Fibroblast of skin of left quadriceps (primary cell): Measurements from ENCODE around the gene TMEM120A.
A peak's percentile ranks its signal among the peaks of the same experiment; 100 is the strongest.

Experiments
- DNase-seq, 2 experiments: peaks; one replicate each; pipeline ENCODE4 v3.0.0-alpha.2; 2013; ENCODE audit warnings: low read depth in 2 of 2

Gene TMEM120A

DNA sequence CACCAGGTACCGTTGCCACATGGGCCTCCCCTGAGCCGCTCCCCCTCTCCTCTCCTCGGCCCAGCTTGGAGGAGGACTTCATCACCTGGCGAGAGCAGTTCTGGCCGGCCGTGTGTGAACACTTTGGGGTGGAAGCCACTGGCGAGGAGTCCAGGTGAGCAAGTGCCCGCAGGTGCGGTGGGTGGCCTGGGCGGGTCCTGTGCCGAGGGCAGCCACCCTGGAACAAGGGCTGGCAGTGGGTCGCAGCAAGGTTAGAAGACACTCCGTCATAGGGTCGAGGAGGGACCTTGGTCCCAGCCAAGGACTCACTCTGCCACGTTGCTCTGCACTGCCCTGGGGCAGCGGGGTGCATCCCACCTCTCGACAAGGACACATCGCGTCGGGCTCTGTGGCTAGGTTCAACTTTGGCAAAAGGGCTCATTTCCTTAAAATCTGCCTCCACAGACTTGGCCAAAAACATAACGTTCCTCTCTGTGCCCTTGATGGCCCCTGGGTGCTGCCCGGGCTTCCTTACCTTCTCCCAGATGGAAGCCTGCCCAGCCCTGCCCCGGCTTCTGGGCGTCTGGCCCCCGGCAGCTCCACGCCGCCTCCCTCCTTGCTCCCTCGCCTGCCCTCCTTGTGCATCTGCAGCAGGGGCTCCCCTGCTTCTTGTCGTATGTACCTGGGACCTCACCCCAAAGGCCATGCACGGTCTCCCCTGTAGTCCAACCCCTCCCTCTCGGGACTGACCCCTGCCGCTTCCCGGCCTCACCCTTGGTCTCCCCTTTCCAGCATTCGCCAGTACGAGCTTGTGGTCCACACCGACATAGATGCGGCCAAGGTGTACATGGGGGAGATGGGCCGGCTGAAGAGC is 12.7 kb downstream of the TMEM120A start:
- no peak for DNase-seq

DNA sequence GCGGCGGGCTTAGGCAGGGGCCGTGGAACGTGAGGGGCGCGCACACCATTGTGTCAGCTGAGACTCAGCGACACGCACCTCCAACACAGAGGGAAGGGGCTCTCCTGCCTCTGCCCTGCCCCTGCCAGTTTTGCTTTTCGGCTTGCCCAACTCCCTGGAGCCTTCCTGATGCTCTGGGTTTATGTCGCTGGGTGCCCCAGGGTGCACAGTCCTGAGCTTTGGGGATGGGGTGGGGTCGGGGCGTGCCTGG is 13.3 kb downstream of the TMEM120A start:
- no peak for DNase-seq

DNA sequence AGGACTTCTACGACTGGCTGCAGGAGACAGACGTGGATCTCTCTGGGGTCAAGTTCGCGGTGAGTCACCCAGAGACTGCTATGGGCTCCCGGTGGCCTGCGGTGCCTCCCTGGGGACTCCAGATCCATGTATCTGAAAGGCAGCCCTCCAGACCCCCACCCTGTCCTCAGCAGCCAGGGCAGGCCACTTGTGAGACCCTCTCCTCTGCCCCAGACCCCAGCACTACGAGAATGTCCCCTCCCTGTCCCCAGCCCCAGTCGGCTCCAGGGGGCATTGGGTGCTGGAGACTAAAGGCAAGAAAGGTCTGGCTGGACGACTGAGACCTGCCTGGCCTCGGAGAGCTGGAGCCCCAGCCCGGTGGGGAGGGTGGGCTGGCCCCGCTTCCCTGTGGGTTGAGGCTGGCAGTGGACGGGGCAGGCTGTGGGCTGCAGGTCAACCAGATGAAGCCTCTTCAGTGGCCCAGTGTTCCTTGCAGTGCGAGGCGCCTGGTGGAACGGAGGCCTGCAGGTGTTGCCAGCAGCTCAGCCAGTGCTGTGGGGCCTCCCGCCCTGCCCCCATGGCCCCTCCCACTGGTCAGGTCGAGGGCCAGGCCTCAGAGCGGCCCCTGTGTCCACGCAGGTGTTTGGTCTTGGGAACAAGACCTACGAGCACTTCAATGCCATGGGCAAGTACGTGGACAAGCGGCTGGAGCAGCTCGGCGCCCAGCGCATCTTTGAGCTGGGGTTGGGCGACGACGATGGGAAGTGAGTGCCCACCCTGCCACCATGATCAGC is 13.8 kb downstream of the TMEM120A start:
- no peak for DNase-seq

DNA sequence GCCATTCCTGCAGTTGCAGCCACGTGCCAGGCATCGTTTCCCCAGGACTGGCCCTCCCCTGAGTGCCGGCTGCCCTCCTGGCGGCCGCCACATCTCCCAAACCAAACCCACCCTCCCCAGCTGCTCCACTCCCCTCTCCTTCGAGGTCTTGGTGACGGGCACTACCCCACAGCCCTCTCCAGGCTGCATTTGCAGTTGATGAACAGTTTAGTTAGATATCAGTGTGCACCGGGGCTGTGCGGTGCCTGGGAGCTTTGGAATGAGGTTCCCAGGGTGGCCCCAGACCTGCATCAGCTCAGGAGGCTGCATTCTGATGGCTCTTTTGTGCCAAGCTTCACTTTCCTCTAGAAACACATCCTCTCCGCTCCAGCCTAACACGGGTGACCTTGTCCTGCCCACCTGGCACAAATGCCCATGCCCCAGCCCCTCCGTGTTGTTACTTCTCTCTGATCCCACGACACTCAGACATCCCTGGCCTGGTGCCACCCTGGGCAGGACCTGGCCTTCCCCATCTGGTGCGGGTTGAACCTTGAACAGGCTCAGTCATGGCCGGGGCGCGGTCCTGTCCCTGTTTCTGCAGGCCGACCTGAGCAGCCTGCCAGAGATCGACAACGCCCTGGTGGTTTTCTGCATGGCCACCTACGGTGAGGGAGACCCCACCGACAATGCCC is 14.5 kb downstream of the TMEM120A start:
- no peak for DNase-seq

DNA sequence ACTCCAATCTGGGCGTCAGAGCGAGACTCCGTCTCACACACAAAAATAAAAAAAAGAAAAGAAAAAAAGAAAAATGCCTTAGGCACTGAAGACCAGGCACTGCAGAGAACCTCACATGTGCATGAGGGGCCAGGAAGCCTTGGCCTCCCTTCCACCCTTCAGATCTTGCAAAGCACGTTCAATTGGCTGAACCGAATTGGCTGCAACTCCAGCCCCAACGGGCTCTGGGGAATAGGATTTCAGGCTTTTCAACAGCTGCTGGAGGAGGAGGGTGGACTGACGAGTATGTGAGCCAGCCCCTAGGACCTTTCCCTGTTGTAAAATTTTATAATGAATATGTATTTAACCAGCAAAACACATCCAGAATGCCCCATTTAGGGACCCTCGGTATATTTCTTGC is 16.7 kb downstream of the TMEM120A start:
- no peak for DNase-seq

DNA sequence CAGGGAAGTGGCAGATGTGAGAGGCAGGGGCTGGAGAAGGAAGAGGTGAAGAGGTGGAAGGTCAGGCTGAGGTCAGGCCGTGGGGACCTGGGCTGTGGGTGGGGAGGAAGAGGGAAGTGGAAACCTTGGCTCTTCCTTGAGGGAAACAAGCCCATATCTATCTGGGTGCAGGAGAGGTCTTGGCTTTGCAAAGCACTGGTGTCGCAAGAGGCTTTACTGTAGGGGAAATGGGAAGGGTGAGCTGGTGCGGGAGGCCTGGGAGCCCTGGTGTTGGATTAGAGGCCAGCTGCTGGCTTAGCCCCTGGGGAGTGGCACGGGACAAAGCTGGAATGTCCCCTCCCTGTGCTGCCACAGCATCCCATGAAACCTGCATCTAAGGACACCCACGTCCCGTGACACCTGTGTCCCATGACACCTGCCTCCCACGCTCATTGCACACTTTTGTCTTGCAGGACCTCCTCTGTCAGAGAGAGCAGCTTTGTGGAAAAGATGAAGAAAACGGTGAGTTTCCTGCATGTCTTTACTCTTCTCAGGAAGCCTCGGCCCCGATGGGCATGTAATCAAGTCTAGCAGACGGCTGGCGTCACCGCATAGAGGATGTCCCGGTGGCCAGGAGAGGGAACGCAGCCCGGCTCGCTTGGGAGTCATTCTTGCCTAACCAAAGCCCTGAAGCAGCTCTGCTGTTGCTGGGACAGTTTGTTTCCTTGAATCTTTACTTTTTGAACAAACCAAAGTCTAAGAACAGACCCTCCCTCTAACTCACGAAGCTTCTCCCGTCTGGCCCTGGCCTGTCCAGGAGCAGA is 22.2 kb downstream of the TMEM120A start:
- DNase-seq, result no peak

DNA sequence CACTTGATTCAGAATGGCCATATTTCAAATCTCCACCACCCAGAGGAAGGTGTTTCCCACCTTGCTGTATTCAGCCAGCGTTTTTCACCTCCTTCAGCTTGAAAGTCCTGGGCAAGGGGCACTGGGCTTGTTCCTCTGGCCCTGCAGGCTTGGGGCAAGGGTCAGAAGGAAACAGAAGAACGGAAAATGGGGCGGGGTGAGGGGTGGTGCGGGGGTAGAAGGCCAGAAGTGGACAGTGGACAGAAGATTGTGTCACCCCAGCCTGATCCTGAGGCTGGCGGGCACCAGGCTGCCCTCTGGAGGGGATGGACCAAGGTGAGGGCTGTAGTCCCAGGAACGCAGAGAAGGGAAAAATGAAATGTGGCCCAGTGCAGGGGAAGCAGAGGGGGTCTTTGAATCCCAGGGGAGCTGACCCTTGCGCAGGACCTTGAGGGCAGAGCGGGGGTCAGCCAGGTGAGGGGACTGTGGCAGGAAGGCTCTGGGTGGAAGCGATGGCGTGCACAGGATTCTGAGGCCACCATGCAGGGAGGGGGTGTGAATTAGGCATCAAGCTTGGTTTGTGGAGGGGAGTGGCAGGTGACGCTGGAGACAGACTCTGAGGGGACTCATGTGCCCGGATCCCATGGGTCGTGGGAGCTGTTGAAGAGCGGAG is 23.0 kb downstream of the TMEM120A start:
- DNase-seq, result no peak

DNA sequence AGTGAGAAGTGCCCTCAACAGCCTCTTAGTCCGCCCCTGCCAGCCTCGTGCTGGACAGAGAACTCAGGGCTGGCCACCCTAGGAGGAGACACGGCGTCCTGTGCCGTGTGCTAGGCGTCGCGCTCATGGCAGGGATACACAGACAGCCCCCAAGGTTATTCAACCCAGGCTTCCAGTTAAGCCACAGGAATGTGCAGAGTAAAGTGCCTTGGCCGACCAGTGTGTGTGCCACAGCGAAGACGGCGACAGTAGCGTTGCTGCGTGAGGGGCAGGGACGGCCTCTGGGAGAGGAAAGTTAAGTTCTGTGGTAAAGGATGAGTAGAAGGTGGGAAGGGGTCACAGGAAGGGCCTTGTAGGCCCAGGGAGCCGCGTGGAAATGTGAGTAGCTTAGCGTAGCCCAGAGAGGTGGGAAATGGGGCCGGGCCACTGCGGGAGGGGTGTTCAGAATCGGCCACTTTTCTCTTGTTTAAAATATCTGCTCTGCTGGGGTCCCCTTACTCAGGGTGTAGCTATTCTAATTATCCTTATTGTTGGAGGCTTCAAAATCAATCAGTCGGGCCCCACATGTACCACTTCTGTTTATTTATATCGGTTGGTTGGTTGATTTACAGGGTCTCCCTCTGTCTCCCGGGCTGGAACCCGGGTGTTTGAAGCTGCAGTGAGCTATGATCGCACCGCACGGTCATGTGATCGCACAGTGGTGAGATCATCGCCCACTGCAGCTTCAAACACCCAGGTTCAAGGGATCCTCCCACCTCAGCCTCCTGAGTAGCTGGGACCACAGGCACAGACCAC is 24.5 kb downstream of the TMEM120A start:
- no peak for DNase-seq

DNA sequence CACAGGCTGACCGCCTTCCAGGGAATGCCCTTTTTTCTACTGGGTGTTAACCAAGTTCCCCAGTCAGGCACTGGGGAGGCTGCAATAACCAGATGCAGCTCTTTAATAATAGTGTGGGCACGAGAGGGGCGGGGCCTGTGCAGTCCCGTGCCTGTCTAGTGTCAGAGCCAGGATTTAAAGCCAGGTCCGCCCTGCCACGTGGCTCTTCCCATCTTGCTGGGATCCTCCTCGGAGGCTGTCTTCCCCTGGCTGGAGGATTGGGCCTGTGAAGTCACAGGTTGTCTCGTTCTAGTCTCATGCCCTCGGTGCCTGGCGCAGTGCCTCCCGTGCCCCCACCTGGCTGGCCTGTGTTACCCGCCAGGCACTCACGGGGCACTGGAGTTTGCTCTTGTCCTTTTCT is 25.2 kb downstream of the TMEM120A start:
- DNase-seq, result no peak

DNA sequence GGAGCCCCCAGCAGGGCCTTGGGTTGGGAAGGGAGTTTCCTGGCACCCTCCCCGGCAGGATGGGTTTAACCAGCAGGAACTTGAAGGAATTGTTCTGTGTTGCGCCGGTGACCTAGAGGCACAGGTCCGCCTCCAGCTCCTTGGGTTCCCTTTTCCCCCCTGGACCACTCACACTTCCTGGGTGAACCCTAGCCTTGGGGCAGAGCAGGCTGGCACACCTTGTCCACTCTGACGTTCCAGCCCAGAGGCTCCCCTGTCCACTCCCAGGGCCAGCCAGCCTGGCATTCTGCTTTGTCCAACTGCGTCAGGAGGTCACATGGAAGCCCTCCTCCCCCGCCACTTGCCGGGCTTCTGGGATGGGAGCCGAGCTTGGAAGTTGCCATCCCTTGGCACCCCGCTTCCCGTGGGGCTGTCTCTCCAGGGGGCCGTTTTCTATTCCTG is 25.8 kb downstream of the TMEM120A start:
- no peak for DNase-seq

DNA sequence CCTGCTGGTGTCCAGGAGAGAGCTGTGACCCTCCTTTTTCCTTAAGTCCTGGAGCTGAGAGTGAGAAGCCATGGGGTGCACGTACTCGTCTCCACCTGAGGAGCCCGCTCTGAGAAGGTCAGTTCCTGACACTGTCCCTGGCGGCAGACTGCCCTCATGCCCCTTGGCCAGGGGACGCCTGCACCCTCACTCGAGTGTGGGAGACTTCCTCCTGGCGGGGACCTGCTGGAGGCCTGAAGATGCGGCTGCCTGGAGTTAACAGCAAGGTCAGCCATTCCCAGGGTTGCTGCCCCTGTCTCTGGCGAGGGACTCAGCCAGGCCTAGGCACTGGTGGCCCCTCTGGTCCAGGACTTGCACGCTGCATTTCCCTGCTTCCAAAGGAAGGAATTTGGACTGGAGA is 26.4 kb downstream of the TMEM120A start:
- DNase-seq, result no peak

DNA sequence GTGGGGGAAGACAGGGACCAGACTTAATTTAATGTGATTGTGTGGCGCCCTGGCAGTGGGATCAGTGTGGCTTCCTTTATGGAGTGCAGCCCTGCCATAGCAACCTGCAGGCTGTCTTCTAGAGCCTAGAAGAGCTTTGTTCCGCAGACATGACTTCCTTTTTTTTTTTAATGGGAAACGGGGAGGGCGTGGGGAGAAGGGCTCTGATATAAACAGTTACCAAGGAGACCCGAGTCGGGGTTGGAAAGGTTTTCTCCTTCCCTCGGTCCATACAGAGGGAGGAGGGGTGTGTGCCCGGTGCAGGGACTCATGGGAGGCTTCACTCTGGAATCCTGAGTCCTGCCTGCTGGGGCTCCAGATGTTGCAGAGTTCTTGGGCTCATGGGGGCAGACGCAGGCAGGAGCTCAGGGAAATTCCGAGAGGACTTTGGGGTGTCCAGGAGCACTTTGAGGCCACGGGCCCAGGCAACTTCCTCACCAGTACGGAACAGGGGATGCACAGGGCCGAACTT is 26.9 kb downstream of the TMEM120A start:
- no peak for DNase-seq

DNA sequence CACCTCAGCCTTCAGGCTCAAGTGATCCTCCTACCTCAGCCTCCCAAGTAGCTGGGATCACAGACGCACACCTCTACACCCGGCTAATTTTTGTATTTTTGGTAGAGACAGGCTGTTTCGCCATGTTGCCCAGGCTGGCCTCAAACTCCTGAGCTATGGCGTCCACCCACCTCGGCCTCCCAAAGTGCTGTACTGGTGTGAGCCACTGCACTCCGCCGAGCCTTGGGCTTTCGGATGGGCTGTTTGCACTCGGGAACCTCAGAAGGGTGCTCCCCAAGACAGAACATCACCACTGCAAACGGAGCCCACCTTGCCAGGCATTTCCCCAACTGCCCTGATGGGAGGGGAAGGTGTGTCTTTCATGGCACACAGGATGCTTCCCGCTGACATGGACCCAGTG is 27.3 kb downstream of the TMEM120A start:
- DNase-seq, result no peak

DNA sequence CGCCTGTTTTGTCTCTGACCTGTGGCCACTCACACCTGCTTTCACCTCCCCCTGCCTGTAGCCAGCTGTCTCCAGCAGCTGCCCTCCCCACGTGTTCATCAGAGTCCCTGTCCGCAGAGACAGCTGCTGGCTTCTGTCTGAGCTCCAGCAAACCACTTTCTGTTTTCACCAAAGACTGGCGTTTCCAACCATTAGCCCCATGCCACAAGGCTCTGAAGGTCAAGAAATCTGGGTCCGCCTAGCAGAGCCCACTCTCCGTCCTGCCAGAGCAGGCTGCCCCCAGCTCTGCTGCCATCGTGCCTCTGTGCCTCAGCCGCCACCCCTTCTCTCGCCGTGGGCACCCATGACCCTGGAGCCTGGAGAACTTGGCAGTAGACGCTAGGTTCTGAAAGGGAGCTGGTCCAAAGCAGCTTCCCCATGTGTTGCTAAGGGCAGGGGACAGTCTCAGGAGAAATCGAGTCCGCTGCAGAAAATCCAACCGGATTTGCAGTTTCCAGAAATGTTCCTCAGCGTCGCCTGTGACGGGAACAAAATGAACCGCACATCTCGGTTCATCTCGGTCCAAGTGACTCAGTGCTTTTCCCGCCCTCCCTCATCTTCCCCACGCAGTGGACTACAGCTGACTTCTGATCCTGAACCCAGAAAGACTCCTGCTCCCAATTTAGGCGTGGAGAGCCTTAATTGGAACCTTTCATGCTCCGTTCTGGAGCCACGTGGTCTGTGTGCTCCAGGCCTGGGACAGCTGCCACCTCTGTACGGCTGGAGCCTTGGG is 28.0 kb downstream of the TMEM120A start:
- DNase-seq, result no peak

DNA sequence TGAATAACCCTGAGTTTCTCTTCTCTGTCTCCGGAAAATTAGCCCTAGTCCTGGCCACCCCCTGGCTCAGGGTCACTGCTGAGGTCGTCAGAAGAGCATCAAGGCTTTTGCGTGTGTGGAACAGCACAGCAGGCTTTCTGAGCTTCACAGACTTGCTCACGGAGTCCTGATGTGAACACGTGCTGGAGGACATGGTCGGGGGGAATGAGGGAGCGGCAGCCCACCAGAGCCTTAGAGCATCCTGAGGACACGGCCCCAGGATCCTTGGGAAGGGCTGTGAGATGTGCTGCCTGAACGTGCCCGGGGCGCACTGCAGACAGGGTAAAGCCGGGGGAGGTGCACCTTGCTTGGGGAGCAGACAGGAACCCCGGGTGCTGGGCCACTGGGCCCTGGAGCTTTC is 28.8 kb downstream of the TMEM120A start:
- no peak for DNase-seq

DNA sequence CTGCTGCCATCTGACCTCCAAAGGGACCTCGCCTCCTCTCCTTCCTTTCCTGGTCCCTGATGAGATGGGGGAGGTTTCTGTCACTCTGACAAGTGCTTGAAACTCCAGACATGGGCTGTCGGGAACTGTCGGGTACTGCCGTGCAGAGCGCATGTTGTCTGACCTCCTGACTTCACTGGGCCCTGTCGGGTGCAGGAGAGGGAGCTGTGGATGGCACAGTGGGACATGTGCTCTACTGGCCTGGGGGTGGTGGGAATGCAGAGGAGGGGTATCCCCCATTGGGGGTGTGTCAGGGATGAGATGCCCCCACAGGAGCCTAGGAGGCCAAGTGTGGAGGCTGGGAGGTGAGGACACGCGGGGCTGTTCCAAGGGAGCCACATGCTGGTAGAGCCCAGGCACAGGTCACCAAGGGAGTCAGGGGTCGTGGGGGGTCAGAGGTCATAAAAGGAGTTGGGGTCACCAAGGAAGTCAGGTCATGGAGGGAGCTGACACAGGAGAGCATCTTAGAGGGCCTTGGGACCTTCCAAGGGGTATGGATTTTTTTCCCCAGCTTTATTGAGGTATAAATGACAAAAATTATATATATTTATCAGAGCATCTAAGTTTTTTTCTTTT is 30.9 kb downstream of the TMEM120A start:
- no peak for DNase-seq

DNA sequence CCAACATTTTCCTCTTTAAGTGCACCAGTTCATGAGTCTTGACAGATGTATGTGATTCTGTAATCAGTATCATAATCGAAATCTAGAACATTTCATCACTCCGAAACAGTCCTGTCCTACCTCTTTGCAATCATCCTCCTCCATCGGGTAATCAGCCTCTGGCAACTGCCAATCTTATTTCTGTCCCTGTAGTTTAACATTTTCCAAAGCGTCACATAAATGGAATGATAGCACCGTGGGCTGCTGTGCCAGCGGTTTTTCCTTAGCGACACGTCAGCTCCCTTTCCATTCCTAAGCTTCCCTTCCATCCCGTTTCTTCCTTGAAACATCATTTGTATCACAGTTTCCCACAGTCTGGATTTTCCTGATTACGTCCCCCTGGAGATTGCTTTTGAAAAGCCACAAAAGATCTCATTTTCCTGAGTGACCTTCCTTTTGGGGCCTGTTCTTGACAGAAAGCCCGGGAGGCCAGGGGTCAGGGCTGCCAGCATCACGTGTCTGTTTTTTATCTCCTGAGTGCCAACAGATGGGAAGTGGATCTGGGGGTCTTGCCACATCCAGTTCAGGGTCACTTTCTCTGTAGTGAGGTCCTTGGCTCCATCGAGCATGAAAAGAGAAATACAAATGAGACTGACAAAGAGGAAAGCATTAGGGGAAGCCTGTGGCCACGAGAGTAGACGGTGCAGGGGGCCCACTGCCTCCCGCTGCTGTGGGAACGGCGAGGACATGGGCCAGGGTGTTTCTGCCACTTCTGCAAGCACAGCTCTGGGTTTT is 31.6 kb downstream of the TMEM120A start:
- DNase-seq, result peak in 1 of 2 experiments; percentile 31

DNA sequence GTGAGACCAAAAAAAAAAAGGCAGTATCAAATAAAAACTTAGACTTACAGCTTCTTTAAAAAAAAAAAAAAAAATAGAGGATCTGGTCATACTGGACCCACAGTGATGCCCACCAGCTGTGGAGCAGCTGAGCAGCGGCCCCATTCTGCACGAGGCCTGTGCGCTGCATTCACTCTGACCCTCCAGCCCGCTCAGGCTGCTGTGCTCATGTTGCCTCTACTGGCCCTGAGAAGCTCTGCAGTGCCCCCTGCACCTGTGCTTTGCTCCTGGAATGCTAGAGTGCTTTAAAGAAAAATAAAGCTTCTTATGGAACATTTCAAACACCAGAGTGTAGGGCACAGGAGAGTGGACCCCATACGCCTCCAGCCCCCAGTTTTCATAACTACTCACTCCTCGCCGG is 33.2 kb downstream of the TMEM120A start:
- no peak for DNase-seq
